DOHH2 (cell line): ENCODE measurements around the gene TCERG1L.

Source experiments
- CTCF ChIP-seq: fragments of 200-600 bp; sonication (generic); IDR thresholded peaks from one replicate; pipeline ENCODE4 v1.5.1; 2014; ENCODE audit warnings: antibody characterized with exemption, mild to moderate bottlenecking, low read depth, low read length; ENCODE audit not compliant: poor library complexity, severe bottlenecking
- EZH2phosphoT487 ChIP-seq: fragments of 200-600 bp; sonication (generic); IDR thresholded peaks from 2 replicates; pipeline ENCODE4 v1.6.1; 2017; ENCODE audit warnings: borderline replicate concordance, mild to moderate bottlenecking, antibody characterized with exemption, low read length, moderate library complexity, mixed read lengths

- no peak for TF ChIP-seq CTCF
- no peak for TF ChIP-seq EZH2phosphoT487
Observed at GRCh38 chr10:131127138-131127589, 184.4 kb downstream of the TCERG1L start.
